Cardiac atrium fibroblast (primary cell): ENCODE measurements around the gene PARP11. TPM values are rescaled to one million over a fixed set of nuclear protein-coding genes. Genes with fewer than 3 reads are reported as not detected.

Experiments
- total RNA-seq: library from RNA; depleted of rRNA; stranded (reverse); fragments of >200 nt; gene quantifications from 2 replicates; pipeline ENCODE4 v1.2.3, GENCODE V29; 2015

Gene PARP11
- total RNA-seq: 2.2 and 9.1 TPM in 2 replicates

GRCh38 chr12:3872800-3873636, at the start of gene PARP11:
Gene PARP11 (minus strand): TSS chr12:3873399. CDS start chr12:3873229, 170 bp downstream.

Other genes with a start within 250 kb of the PARP11 start
- gene CRACR2A, start 120.3 kb downstream of the PARP11 start, total RNA-seq: 3.4 and 4.2 TPM in 2 replicates